Measurements from ENCODE around the gene TSEN15. TPM values are rescaled to one million over a fixed set of nuclear protein-coding genes. Genes with fewer than 3 reads are reported as not detected.

The TSEN15 gene
- total RNA-seq, 1 experiment from 2014 or later: 97.5 TPM

GRCh38 chr1:184028854-184029623 lies 22.5 kb upstream of the TSEN15 start:
- no peaks in the 10 kb centered on the region for H3K4me1 Mint-ChIP-seq (ENCODE audit: insufficient read depth, unreplicated experiment)
- no peak overlapping the region for H3K4me3 Mint-ChIP-seq (ENCODE audit: unreplicated experiment)
- H3K36me3 Mint-ChIP-seq (ENCODE audit: insufficient read depth, unreplicated experiment): no peaks in the 10 kb centered on the region
- DNase-seq (ENCODE audit: unreplicated experiment): peak; percentile 31
- ChIA-PET POLR2A (interaction anchor here (0.6 to 1.8 kb wide), 2 partner anchors 23 to 49 kb away, joined by 3 to 5 read pairs; partner anchors contain the start of gene TSEN15), CTCF (interaction anchor here (0.5 to 1.7 kb wide), 3 partner anchors 18 to 373 kb away, joined by 3 to 5 read pairs (median 3); no protein-coding TSS in a partner anchor)
- TF ChIP-seq CTCF (IDR thresholded peaks at IDR 0.05; ENCODE audit: unreplicated experiment): no peak
- no peaks in the 10 kb centered on the region for H3K9me3 Mint-ChIP-seq (ENCODE audit: unreplicated experiment)
- no TSS peak for BruUV-seq (replicated peaks)
- intact Hi-C loops (cut with micrococcal nuclease): no loop called here
- peaks cover 53% of the 10 kb centered on the region for H3K27me3 Mint-ChIP-seq (ENCODE audit: insufficient read depth, unreplicated experiment)
- H3K27ac Mint-ChIP-seq (ENCODE audit: low read depth, unreplicated experiment): no peak overlapping the region

GRCh38 chr1:184030433-184031091 lies 21.0 kb upstream of the TSEN15 start:
- peaks cover 62% of the 10 kb centered on the region for H3K27me3 Mint-ChIP-seq (ENCODE audit: insufficient read depth, unreplicated experiment)
- no peak for DNase-seq (ENCODE audit: unreplicated experiment)
- no peaks in the 10 kb centered on the region for H3K4me1 Mint-ChIP-seq (ENCODE audit: insufficient read depth, unreplicated experiment)
- H3K27ac Mint-ChIP-seq (ENCODE audit: low read depth, unreplicated experiment): no peak overlapping the region
- H3K9me3 Mint-ChIP-seq (ENCODE audit: unreplicated experiment): no peaks in the 10 kb centered on the region
- intact Hi-C loops (cut with micrococcal nuclease): no loop called here
- CTCF ChIA-PET: interaction anchor here (1.2 to 1.7 kb wide), 2 partner anchors 25 to 375 kb away, joined by 5 read pairs; no protein-coding TSS in a partner anchor
- TF ChIP-seq CTCF (IDR thresholded peaks at IDR 0.05; ENCODE audit: unreplicated experiment): no peak
- no peaks in the 10 kb centered on the region for H3K36me3 Mint-ChIP-seq (ENCODE audit: insufficient read depth, unreplicated experiment)
- H3K4me3 Mint-ChIP-seq (ENCODE audit: unreplicated experiment): no peak overlapping the region
- POLR2A ChIA-PET: interaction anchor here (0.7 to 1.4 kb wide), 2 partner anchors 11 to 21 kb away, joined by 3 to 6 read pairs; partner anchors contain the start of gene TSEN15
- no TSS peak for BruUV-seq (replicated peaks)

- ChIA-PET POLR2A (interaction anchor here (0.7 to 1.4 kb wide), 2 partner anchors 12 to 21 kb away, joined by 3 to 6 read pairs; partner anchors contain the start of gene TSEN15), CTCF (interaction anchor here (1.2 kb wide), 1 partner anchor 25 kb away, joined by 5 read pairs; no protein-coding TSS in a partner anchor)
- H3K27ac Mint-ChIP-seq (ENCODE audit: low read depth, unreplicated experiment): no peak overlapping the region
- no peaks in the 10 kb centered on the region for H3K4me1 Mint-ChIP-seq (ENCODE audit: insufficient read depth, unreplicated experiment)
- H3K4me3 Mint-ChIP-seq (ENCODE audit: unreplicated experiment): no peak overlapping the region
- intact Hi-C loops (cut with micrococcal nuclease): no loop called here
- no peaks in the 10 kb centered on the region for H3K36me3 Mint-ChIP-seq (ENCODE audit: insufficient read depth, unreplicated experiment)
- DNase-seq (ENCODE audit: unreplicated experiment): no peak
- no peaks in the 10 kb centered on the region for H3K9me3 Mint-ChIP-seq (ENCODE audit: unreplicated experiment)
- BruUV-seq (replicated peaks): no TSS peak
- H3K27me3 Mint-ChIP-seq (ENCODE audit: insufficient read depth, unreplicated experiment): peaks cover 62% of the 10 kb centered on the region
- no peak for TF ChIP-seq CTCF (IDR thresholded peaks at IDR 0.05; ENCODE audit: unreplicated experiment)
These were observed 20.5 kb upstream of the TSEN15 start for GRCh38 chr1:184031092-184031408.

GRCh38 chr1:184031409-184032107 lies 20.0 kb upstream of the TSEN15 start:
- Mint-ChIP-seq H3K4me1 (ENCODE audit: insufficient read depth, unreplicated experiment) (no peaks in the 10 kb centered on the region), H3K36me3 (ENCODE audit: insufficient read depth, unreplicated experiment) (no peaks in the 10 kb centered on the region), H3K27me3 (ENCODE audit: insufficient read depth, unreplicated experiment) (peaks cover 62% of the 10 kb centered on the region), H3K27ac (ENCODE audit: low read depth, unreplicated experiment) (no peak overlapping the region), H3K9me3 (ENCODE audit: unreplicated experiment) (no peaks in the 10 kb centered on the region), H3K4me3 (ENCODE audit: unreplicated experiment) (no peak overlapping the region)
- intact Hi-C loops (cut with micrococcal nuclease): no loop called here
- POLR2A ChIA-PET: interaction anchor here (1.4 kb wide), 1 partner anchor 20 kb away, joined by 6 read pairs; the partner anchor contains the start of gene TSEN15
- no peak for DNase-seq (ENCODE audit: unreplicated experiment)
- BruUV-seq (replicated peaks): no TSS peak
- no peak for TF ChIP-seq CTCF (IDR thresholded peaks at IDR 0.05; ENCODE audit: unreplicated experiment)
- CTCF ChIA-PET: interaction anchor here (1.2 kb wide), 1 partner anchor 26 kb away, joined by 5 read pairs; no protein-coding TSS in a partner anchor

All from MCF 10A (cell line).